PC-3 (cell line): ENCODE data around the gene ABHD16A.

Source experiments
- EZH2 ChIP-seq: fragments of 300-600 bp; sonication (generic); IDR thresholded peaks from one replicate; pipeline ENCODE4 v1.6.1; 2017; ENCODE audit warnings: antibody characterized with exemption, mild to moderate bottlenecking, low read length; ENCODE audit not compliant: unreplicated experiment
- TF ChIP-seq, protein P1 (sequence below): fragments of 300-600 bp; sonication (generic); conservative IDR thresholded peaks from 2 replicates; pipeline ENCODE4 v1.5.1; 2017; ENCODE audit warnings: antibody characterized with exemption, low read depth, mild to moderate bottlenecking, low read length

DNA sequence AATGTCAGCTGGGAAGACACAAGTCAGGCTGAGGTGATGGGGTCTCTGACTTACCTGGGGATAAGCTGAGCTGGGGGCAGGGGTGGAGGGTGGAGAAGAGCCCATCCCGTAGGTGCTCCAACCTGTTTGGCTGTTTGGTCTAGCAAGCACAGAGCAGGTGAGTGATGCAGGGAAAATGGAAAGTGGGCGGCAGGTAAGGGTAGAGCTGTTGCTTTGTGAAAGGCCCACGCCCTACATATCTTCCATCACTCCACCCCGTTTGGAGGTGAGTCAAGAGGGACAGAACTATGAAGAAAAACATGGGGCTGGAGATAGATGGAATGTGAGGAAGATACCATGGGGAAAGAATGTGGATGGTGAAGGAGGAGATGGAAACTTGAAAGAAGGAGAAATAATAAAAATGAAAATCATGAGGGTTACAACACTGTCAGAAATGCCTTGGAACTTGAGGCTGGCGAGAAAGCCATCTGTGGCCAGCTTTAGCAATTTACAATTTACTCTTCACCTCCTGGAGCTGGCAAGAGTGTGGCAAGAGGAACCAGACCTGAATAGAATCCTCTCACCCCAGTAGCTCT is 17.2 kb upstream of the ABHD16A start:
- TF ChIP-seq, protein P1, sequence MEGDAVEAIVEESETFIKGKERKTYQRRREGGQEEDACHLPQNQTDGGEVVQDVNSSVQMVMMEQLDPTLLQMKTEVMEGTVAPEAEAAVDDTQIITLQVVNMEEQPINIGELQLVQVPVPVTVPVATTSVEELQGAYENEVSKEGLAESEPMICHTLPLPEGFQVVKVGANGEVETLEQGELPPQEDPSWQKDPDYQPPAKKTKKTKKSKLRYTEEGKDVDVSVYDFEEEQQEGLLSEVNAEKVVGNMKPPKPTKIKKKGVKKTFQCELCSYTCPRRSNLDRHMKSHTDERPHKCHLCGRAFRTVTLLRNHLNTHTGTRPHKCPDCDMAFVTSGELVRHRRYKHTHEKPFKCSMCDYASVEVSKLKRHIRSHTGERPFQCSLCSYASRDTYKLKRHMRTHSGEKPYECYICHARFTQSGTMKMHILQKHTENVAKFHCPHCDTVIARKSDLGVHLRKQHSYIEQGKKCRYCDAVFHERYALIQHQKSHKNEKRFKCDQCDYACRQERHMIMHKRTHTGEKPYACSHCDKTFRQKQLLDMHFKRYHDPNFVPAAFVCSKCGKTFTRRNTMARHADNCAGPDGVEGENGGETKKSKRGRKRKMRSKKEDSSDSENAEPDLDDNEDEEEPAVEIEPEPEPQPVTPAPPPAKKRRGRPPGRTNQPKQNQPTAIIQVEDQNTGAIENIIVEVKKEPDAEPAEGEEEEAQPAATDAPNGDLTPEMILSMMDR: no peak
- TF ChIP-seq EZH2: no peak
